HEK293 (cell line): Measurements from ENCODE around the gene SREBF2.

Experiments
- CTCF ChIA-PET: fragments of 350-600 bp; formaldehyde crosslinking; extraction: SDS; loops from one replicate; lab custom pipeline; 2021; ENCODE audit warnings: antibody characterized with exemption; lab: Yijun Ruan, JAX
- POLR2A ChIA-PET: fragments of 300-600 bp; formaldehyde crosslinking; extraction: SDS; loops from one replicate; lab custom pipeline; 2020; ENCODE audit warnings: antibody characterized with exemption, inconsistent platforms; lab: Yijun Ruan, JAX
- H3K27ac ChIP-seq: fragments of 200-500 bp; sonication (Bioruptor generic); 2 replicates; pipeline ENCODE4 v1.5.1; 2014; ENCODE audit warnings: low read depth, low read length, control low read depth, inconsistent platforms; ENCODE audit errors: extremely low read depth
- H3K36me3 ChIP-seq, 2 experiments: fragments of 200-500 bp in 1 of 2; sonication (Bioruptor generic) in 1 of 2; 1 replicate in 1 of 2; 2 replicates in 1 of 2; pipeline ENCODE4 v1.5.1; 2014 to 2017; ENCODE audit warnings: inconsistent platforms in 2 of 2, low read length in 2 of 2; ENCODE audit not compliant: control insufficient read depth in 2 of 2, insufficient read depth in 1 of 2
- H3K4me1 ChIP-seq: fragments of 200-500 bp; sonication (Bioruptor generic); 2 replicates; pipeline ENCODE4 v1.5.1; 2014; ENCODE audit warnings: mild to moderate bottlenecking, low read length, inconsistent platforms; ENCODE audit not compliant: control insufficient read depth, insufficient read depth
- H3K4me3 ChIP-seq: 2 replicates; pipeline ENCODE4 v1.5.1; 2011; ENCODE audit warnings: low read depth, mild to moderate bottlenecking, control low read depth, low read length, moderate library complexity
- H3K9me3 ChIP-seq: fragments of 200-500 bp; sonication (Bioruptor generic); 2 replicates; pipeline ENCODE4 v1.5.1; 2014; ENCODE audit warnings: low read depth, low read length, inconsistent platforms; ENCODE audit not compliant: control insufficient read depth, insufficient read depth
- MYNN ChIP-seq: fragments of 450-650 bp; formaldehyde crosslinking; IDR thresholded peaks from 2 replicates; pipeline ENCODE4 v1.5.1; 2016; ENCODE audit warnings: missing biosample characterization, missing genetic modification characterization, borderline replicate concordance
- PBX3 ChIP-seq: sonication (generic); formaldehyde crosslinking; IDR thresholded peaks from 2 replicates; pipeline ENCODE4 v1.8.1; 2022; ENCODE audit warnings: mild to moderate bottlenecking, moderate library complexity, missing genetic modification reagents
- SCRT2 ChIP-seq: fragments of 450-650 bp; formaldehyde crosslinking; IDR thresholded peaks from 2 replicates; pipeline ENCODE4 v1.5.1; 2016; ENCODE audit warnings: missing biosample characterization, missing genetic modification characterization
- TCF7L2 ChIP-seq: IDR thresholded peaks from 2 replicates; pipeline ENCODE4 v1.6.1; 2011; ENCODE audit warnings: low read depth, mild to moderate bottlenecking, inconsistent platforms, low read length, moderate library complexity, borderline replicate concordance
- ZFHX2 ChIP-seq: fragments of 450-650 bp; formaldehyde crosslinking; conservative IDR thresholded peaks from 2 replicates; pipeline ENCODE4 v1.5.1; 2016; ENCODE audit warnings: missing biosample characterization, missing genetic modification characterization
- ZIC2 ChIP-seq: fragments of 450-650 bp; formaldehyde crosslinking; IDR thresholded peaks from 2 replicates; pipeline ENCODE4 v1.5.1; 2016; ENCODE audit warnings: missing biosample characterization, missing genetic modification characterization
- ZNF10 ChIP-seq: fragments of 450-650 bp; formaldehyde crosslinking; IDR thresholded peaks from 2 replicates; pipeline ENCODE4 v1.5.1; 2017; ENCODE audit warnings: missing biosample characterization, missing genetic modification characterization
- ZNF121 ChIP-seq: fragments of 450-650 bp; formaldehyde crosslinking; IDR thresholded peaks from 2 replicates; pipeline ENCODE4 v1.5.1; 2016; ENCODE audit warnings: missing biosample characterization, missing genetic modification characterization
- ZNF19 ChIP-seq: fragments of 450-650 bp; formaldehyde crosslinking; IDR thresholded peaks from 2 replicates; pipeline ENCODE4; 2016; ENCODE audit warnings: missing biosample characterization, missing genetic modification characterization, low read depth
- ZNF488 ChIP-seq: fragments of 450-650 bp; formaldehyde crosslinking; IDR thresholded peaks from 2 replicates; pipeline ENCODE4 v1.5.1; 2016; ENCODE audit warnings: missing biosample characterization, missing genetic modification characterization
- ZNF514 ChIP-seq: fragments of 450-650 bp; formaldehyde crosslinking; IDR thresholded peaks from 2 replicates; pipeline ENCODE4 v1.5.1; 2016; ENCODE audit warnings: missing biosample characterization, missing genetic modification characterization
- ZNF544 ChIP-seq: fragments of 450-650 bp; formaldehyde crosslinking; IDR thresholded peaks from 2 replicates; pipeline ENCODE4 v1.5.0; 2017; ENCODE audit warnings: missing biosample characterization, missing genetic modification characterization
- ZNF560 ChIP-seq: fragments of 450-650 bp; formaldehyde crosslinking; IDR thresholded peaks from 2 replicates; pipeline ENCODE4 v1.5.1; 2017; ENCODE audit warnings: missing biosample characterization, missing genetic modification characterization, borderline replicate concordance
- ZNF561 ChIP-seq: fragments of 450-650 bp; IDR thresholded peaks from 2 replicates; pipeline ENCODE4 v1.5.1; 2018; ENCODE audit warnings: missing biosample characterization, missing genetic modification characterization, borderline replicate concordance
- ZNF585B ChIP-seq: fragments of 450-650 bp; formaldehyde crosslinking; IDR thresholded peaks from 2 replicates; pipeline ENCODE4 v1.5.1; 2016; ENCODE audit warnings: missing biosample characterization, missing genetic modification characterization
- ZNF596 ChIP-seq: fragments of 450-650 bp; IDR thresholded peaks from 2 replicates; pipeline ENCODE4 v1.5.0; 2018; ENCODE audit warnings: missing biosample characterization, mild to moderate bottlenecking, missing genetic modification characterization, moderate library complexity
- ZNF701 ChIP-seq: fragments of 450-650 bp; formaldehyde crosslinking; IDR thresholded peaks from 2 replicates; pipeline ENCODE4 v1.5.1; 2016; ENCODE audit warnings: missing biosample characterization, missing genetic modification characterization
- ZNF791 ChIP-seq: fragments of 450-650 bp; formaldehyde crosslinking; IDR thresholded peaks from 2 replicates; pipeline ENCODE4 v1.5.1; 2016; ENCODE audit warnings: missing biosample characterization, missing genetic modification characterization
- ZSCAN4 ChIP-seq: fragments of 450-650 bp; formaldehyde crosslinking; IDR thresholded peaks from 2 replicates; pipeline ENCODE4 v1.5.1; 2017; ENCODE audit warnings: missing biosample characterization, missing genetic modification characterization

SREBF2 gene

GRCh38 chr22:41842996-41843970 lies 10.4 kb downstream of the SREBF2 start:
- Histone ChIP-seq H3K4me3 (no peak overlapping the region), H3K36me3 (peaks cover 10% of the 10 kb centered on the region in 2 experiments; a peak in 2 of 3 replicates)
- POLR2A ChIA-PET, result interaction anchor here (0.5 to 1.4 kb wide), 3 partner anchors 9 to 104 kb away, joined by 3 to 5 read pairs (median 3); partner anchors contain the start of gene CENPM

GRCh38 chr22:41844036-41844435 lies 11.1 kb downstream of the SREBF2 start:
- H3K9me3 ChIP-seq, result no peaks in the 10 kb centered on the region
- ChIA-PET POLR2A (interaction anchor here (0.5 kb wide), 1 partner anchor 15 kb away, joined by 3 read pairs; no protein-coding TSS in a partner anchor), CTCF (interaction anchor here (1.1 to 4.9 kb wide), 3 partner anchors 13 to 147 kb away, joined by 4 to 35 read pairs (median 16); no protein-coding TSS in a partner anchor)
- H3K36me3 ChIP-seq, result peaks cover 8 to 10% of the 10 kb centered on the region in 2 experiments; a peak in 2 of 3 replicates
- H3K4me3 ChIP-seq, result no peak overlapping the region
- peaks cover 23% of the 10 kb centered on the region for H3K4me1 ChIP-seq
- H3K27ac ChIP-seq, result no peak overlapping the region
- TF ChIP-seq ZNF19 (tag by site-specific recombination) (no peak), ZNF544 (tag by site-specific recombination) (no peak), ZNF585B (tag by site-specific recombination) (no peak)

More at GRCh38 chr22:41842996-41843970, 10.4 kb downstream of the SREBF2 start:
- no peak overlapping the region for H3K27ac ChIP-seq
- no peaks in the 10 kb centered on the region for H3K9me3 ChIP-seq
- peaks cover 23% of the 10 kb centered on the region for H3K4me1 ChIP-seq
- CTCF ChIA-PET, result interaction anchor here (1.3 to 4.9 kb wide), 3 partner anchors 14 to 146 kb away, joined by 5 to 35 read pairs (median 16); no protein-coding TSS in a partner anchor
- TF ChIP-seq ZNF10 (tag by site-specific recombination) (no peak), ZNF561 (no peak), ZFHX2 (tag by site-specific recombination) (0 out of 2 replicates have a peak, but pooled peaks have one; percentile 4), ZNF488 (no peak), ZIC2 (tag by site-specific recombination) (no peak), ZNF596 (tag by site-specific recombination) (no peak), ZNF560 (tag by site-specific recombination) (no peak), ZSCAN4 (tag by site-specific recombination) (0 out of 2 replicates have a peak, but pooled peaks have one; percentile 26), TCF7L2 (no peak), ZNF701 (no peak), ZNF514 (no peak), ZNF791 (no peak), SCRT2 (tag by site-specific recombination) (peak; percentile 49), PBX3 (no peak), ZNF121 (tag by site-specific recombination) (peak; percentile 85), MYNN (no peak)
